Thymus (tissue), 11 donors: ENCODE results near the gene ZFPM1. TPM values are rescaled to one million over a fixed set of nuclear protein-coding genes. Genes with fewer than 3 reads are reported as not detected.
A peak's percentile ranks its signal among the peaks of the same experiment; 100 is the strongest.

Experiments
- DNase-seq, 9 donors: peaks; one replicate each; pipeline ENCODE4 v3.0.0-alpha.2; 2013; ENCODE audit warnings: low spot score in 9 of 9, low read depth in 6 of 9, missing footprints in 1 of 9
- H3K27ac ChIP-seq, 2 donors: one replicate each; pipeline ENCODE4 v1.5.1; 2013; ENCODE audit warnings: control low read depth in 1 of 2, low read depth in 1 of 2, low read length in 1 of 2, mild to moderate bottlenecking in 1 of 2, moderate library complexity in 1 of 2
- H3K27me3 ChIP-seq, 2 donors: one replicate each; pipeline ENCODE4 v1.5.1; 2013; ENCODE audit warnings: low read length in 1 of 2; ENCODE audit not compliant: control insufficient read depth in 2 of 2, insufficient read depth in 1 of 2
- H3K36me3 ChIP-seq, 2 donors: one replicate each; pipeline ENCODE4 v1.5.1; 2013; ENCODE audit warnings: low read length in 1 of 2, mild to moderate bottlenecking in 1 of 2, moderate library complexity in 1 of 2; ENCODE audit not compliant: control insufficient read depth in 2 of 2, insufficient read depth in 2 of 2
- H3K4me1 ChIP-seq, 2 donors: one replicate each; pipeline ENCODE4 v1.5.1; 2013; ENCODE audit warnings: low read length in 2 of 2; ENCODE audit not compliant: control insufficient read depth in 2 of 2, insufficient read depth in 2 of 2
- H3K4me3 ChIP-seq, 2 donors: one replicate each; pipeline ENCODE4 v1.5.1; 2013; ENCODE audit warnings: low read length in 2 of 2, control low read depth in 1 of 2, mild to moderate bottlenecking in 1 of 2
- H3K9me3 ChIP-seq, 2 donors: one replicate each; pipeline ENCODE4 v1.5.1; 2013; ENCODE audit warnings: low read length in 1 of 2, mild to moderate bottlenecking in 1 of 2; ENCODE audit not compliant: control insufficient read depth in 2 of 2, insufficient read depth in 1 of 2
- WGBS: extraction: QIAGEN DNeasy Blood & Tissue Kit; methylation state at CpG from one replicate; pipeline ENCODE4 v1.1.7; 2013; 5-methylcytosine and 5-hydroxymethylcytosine counted together
- polyA plus RNA-seq: library from polyadenylated mRNA; stranded (reverse); fragments of 200-250 nt; gene quantifications from one replicate; pipeline ENCODE4 v1.2.3, GENCODE V29; 2013
- total RNA-seq: library from RNA; stranded (reverse); fragments of 120-200 nt; gene quantifications from one replicate; pipeline ENCODE4 v1.2.4, GENCODE V29; 2013
- donor health status: healthy.

The ZFPM1 gene
- total and polyA plus RNA-seq, 2 donors, result 1.6 to 4.2 TPM

- Histone ChIP-seq H3K27me3 (no peaks in the 10 kb centered on the region), H3K9me3 (no peaks in the 10 kb centered on the region), H3K27ac (peak overlapping the region in 1 of 2 donors; percentile 32), H3K4me3 (no peak overlapping the region), H3K4me1 (peaks cover 29 to 65% of the 10 kb centered on the region in 2 donors), H3K36me3 (peaks cover 0 to 14% of the 10 kb centered on the region in 2 donors)
- no peak for DNase-seq
- whole genome bisulfite sequencing, result 97% methylated on average over 16 of the region's 16 CpGs
These were observed 18.5 kb downstream of the ZFPM1 start for GRCh38 chr16:88471575-88471974.

- DNase-seq, result peak in 1 of 9 donors; percentile 44
- H3K27me3 ChIP-seq, result no peaks in the 10 kb centered on the region
- H3K4me3 ChIP-seq, result no peak overlapping the region
- peak overlapping the region; percentile 10 to 32 for H3K27ac ChIP-seq
- H3K4me1 ChIP-seq, result peaks cover 30 to 65% of the 10 kb centered on the region in 2 donors
- H3K9me3 ChIP-seq, result peaks cover 0 to 1% of the 10 kb centered on the region in 2 donors
- 42% methylated on average over 12 of the region's 12 CpGs for WGBS
- H3K36me3 ChIP-seq, result peaks cover 0 to 14% of the 10 kb centered on the region in 2 donors
These were observed 19.0 kb downstream of the ZFPM1 start for GRCh38 chr16:88472069-88472468.

GRCh38 chr16:88472637-88473205 lies 19.6 kb downstream of the ZFPM1 start:
- 93% methylated on average over 22 of the region's 22 CpGs for WGBS
- Histone ChIP-seq H3K9me3 (peaks cover 0 to 1% of the 10 kb centered on the region in 2 donors), H3K4me1 (peaks cover 35 to 65% of the 10 kb centered on the region in 2 donors), H3K27me3 (no peaks in the 10 kb centered on the region), H3K27ac (peak overlapping the region in 1 of 2 donors; percentile 43), H3K4me3 (no peak overlapping the region), H3K36me3 (peaks cover 0 to 14% of the 10 kb centered on the region in 2 donors)
- DNase-seq, result no peak

GRCh38 chr16:88473666-88474534 lies 20.8 kb downstream of the ZFPM1 start:
- no peaks in the 10 kb centered on the region for H3K27me3 ChIP-seq
- H3K4me3 ChIP-seq, result no peak overlapping the region
- 97% methylated on average over 43 of the region's 43 CpGs for WGBS
- H3K27ac ChIP-seq, result no peak overlapping the region
- peaks cover 46 to 68% of the 10 kb centered on the region in 2 donors for H3K4me1 ChIP-seq
- no peak for DNase-seq
- H3K36me3 ChIP-seq, result peaks cover 0 to 14% of the 10 kb centered on the region in 2 donors
- peaks cover 0 to 1% of the 10 kb centered on the region in 2 donors for H3K9me3 ChIP-seq

- Histone ChIP-seq H3K36me3 (peaks cover 0 to 14% of the 10 kb centered on the region in 2 donors), H3K27me3 (no peaks in the 10 kb centered on the region), H3K4me1 (peaks cover 46 to 67% of the 10 kb centered on the region in 2 donors), H3K9me3 (peaks cover 0 to 1% of the 10 kb centered on the region in 2 donors), H3K4me3 (no peak overlapping the region), H3K27ac (no peak overlapping the region)
- 98% methylated on average over 13 of the region's 13 CpGs for WGBS
- no peak for DNase-seq
These were observed 22.0 kb downstream of the ZFPM1 start for GRCh38 chr16:88475037-88475436.

GRCh38 chr16:88476203-88476602 lies 23.1 kb downstream of the ZFPM1 start:
- Histone ChIP-seq H3K4me1 (peaks cover 57 to 74% of the 10 kb centered on the region in 2 donors), H3K27ac (no peak overlapping the region), H3K9me3 (peaks cover 0 to 1% of the 10 kb centered on the region in 2 donors), H3K27me3 (no peaks in the 10 kb centered on the region), H3K4me3 (no peak overlapping the region), H3K36me3 (peaks cover 0 to 14% of the 10 kb centered on the region in 2 donors)
- DNase-seq, result no peak
- WGBS, result 95% methylated on average over 14 of the region's 14 CpGs

GRCh38 chr16:88476817-88477397 lies 23.8 kb downstream of the ZFPM1 start:
- peaks cover 0 to 14% of the 10 kb centered on the region in 2 donors for H3K36me3 ChIP-seq
- no peak for DNase-seq
- no peak overlapping the region for H3K4me3 ChIP-seq
- no peaks in the 10 kb centered on the region for H3K27me3 ChIP-seq
- peaks cover 0 to 1% of the 10 kb centered on the region in 2 donors for H3K9me3 ChIP-seq
- WGBS, result 98% methylated on average over 26 of the region's 26 CpGs
- no peak overlapping the region for H3K27ac ChIP-seq
- H3K4me1 ChIP-seq, result peaks cover 59 to 74% of the 10 kb centered on the region in 2 donors

GRCh38 chr16:88477631-88478519 lies 24.8 kb downstream of the ZFPM1 start:
- DNase-seq, result peak in 4 of 9 donors; percentile 64 to 83 (median 68)

More at GRCh38 chr16:88477631-88478519, 24.8 kb downstream of the ZFPM1 start:
- Histone ChIP-seq H3K4me3 (no peak overlapping the region), H3K9me3 (peaks cover 0 to 1% of the 10 kb centered on the region in 2 donors), H3K27me3 (no peaks in the 10 kb centered on the region), H3K4me1 (peaks cover 55 to 74% of the 10 kb centered on the region in 2 donors), H3K36me3 (peaks cover 0 to 14% of the 10 kb centered on the region in 2 donors), H3K27ac (peak overlapping the region in 1 of 2 donors; percentile 72)
- 35% methylated on average over 27 of the region's 27 CpGs for WGBS
